HepG2 (cell line): ENCODE results near the gene CTSW. TPM values are rescaled to one million over a fixed set of nuclear protein-coding genes. Genes with fewer than 3 reads are reported as not detected.

Experiments
- ATAC-seq: fragments of 200-7000 bp; cut with Tn5 transposase; 3 replicates; pipeline ENCODE4 v1.9.1; 2020; ENCODE audit warnings: mild to moderate bottlenecking, moderate library complexity
- BruUV-seq: library from RNA; stranded (reverse); fragments of 400-500 nt; replicated peaks from 2 replicates; lab custom pipeline; 2021; lab: Mats Ljungman, UMichigan
- CTCF ChIA-PET: fragments of 300-600 bp; formaldehyde crosslinking; extraction: SDS; loops from one replicate; lab custom pipeline; 2021; ENCODE audit warnings: low total read pairs, inconsistent platforms, low intra/inter-chr PET ratio; lab: Yijun Ruan, JAX
- POLR2A ChIA-PET: fragments of 350-600 bp; sonication (Branson Sonifier 250); formaldehyde crosslinking; loops from one replicate; lab custom pipeline; 2020; ENCODE audit warnings: antibody characterized with exemption, inconsistent platforms; lab: Yijun Ruan, JAX
- DNase-seq: peaks from one replicate; pipeline ENCODE4 v3.0.0-alpha.2; 2015; ENCODE audit warnings: low spot score
- FAIRE-seq: peaks from 3 replicates; lab custom pipeline; 2011; peaks lifted over from hg19 to GRCh38; lab: Jason Lieb, UNC
- H2AFZ ChIP-seq: one replicate; pipeline ENCODE4 v1.6.1; 2011; ENCODE audit warnings: low read length, inconsistent platforms
- H3K27ac ChIP-seq: fragments of 300-600 bp; 3 replicates; pipeline ENCODE4 v1.8.0; 2011; ENCODE audit warnings: mixed run types, mild to moderate bottlenecking, mixed read lengths, low read length, inconsistent platforms; ENCODE audit not compliant: insufficient read depth; ENCODE audit errors: extremely low read length
- H3K27me3 ChIP-seq, 2 experiments: fragments of 200-600 bp in 1 of 2; 2 replicates in 1 of 2; 3 replicates in 1 of 2; pipeline versions ENCODE4 v1.6.0 to v1.8.0; 2011; ENCODE audit warnings: low read length in 2 of 2, mild to moderate bottlenecking in 2 of 2, moderate library complexity in 2 of 2, inconsistent platforms in 1 of 2; ENCODE audit not compliant: insufficient read depth in 2 of 2, control insufficient read depth in 1 of 2
- H3K36me3 ChIP-seq, 2 experiments: fragments of 200-600 bp in 1 of 2; replicated peaks in 1 of 2; 2 replicates in 1 of 2; 3 replicates in 1 of 2; pipeline versions ENCODE4 v1.5.1 to v1.8.0; 2011; ENCODE audit warnings: low read length in 2 of 2, inconsistent platforms in 1 of 2; ENCODE audit not compliant: insufficient read depth in 2 of 2, control insufficient read depth in 1 of 2
- H3K4me1 ChIP-seq: 2 replicates; pipeline ENCODE4 v1.5.1; 2012; ENCODE audit warnings: low read length, inconsistent platforms; ENCODE audit not compliant: insufficient read depth
- H3K4me2 ChIP-seq: 2 replicates; pipeline ENCODE4 v1.6.0; 2011; ENCODE audit warnings: low read depth, low read length, inconsistent platforms
- H3K4me3 ChIP-seq, 3 experiments: fragments of 200-600 bp in 1 of 3; sonication (generic), shearing (Covaris generic) in 1 of 3; replicated peaks in 1 of 3; 2 replicates each; pipeline ENCODE4 v1.5.1; 2011 to 2016; ENCODE audit warnings: low read length in 3 of 3, inconsistent platforms in 2 of 3, low read depth in 2 of 3, mild to moderate bottlenecking in 2 of 3, control low read depth in 1 of 3, mixed read lengths in 1 of 3; ENCODE audit not compliant: insufficient read depth in 1 of 3
- H3K79me2 ChIP-seq: one replicate; pipeline ENCODE4 v1.6.1; 2011; ENCODE audit warnings: low read length, inconsistent platforms; ENCODE audit not compliant: insufficient read depth
- H3K9ac ChIP-seq: 2 replicates; pipeline ENCODE4 v1.6.0; 2011; ENCODE audit warnings: mild to moderate bottlenecking, low read depth, low read length, inconsistent platforms; ENCODE audit not compliant: insufficient read depth
- H3K9me3 ChIP-seq: 2 replicates; pipeline ENCODE4 v1.5.1; 2012; ENCODE audit warnings: mild to moderate bottlenecking, low read length
- H4K20me1 ChIP-seq: 2 replicates; pipeline ENCODE4 v1.6.0; 2011; ENCODE audit warnings: inconsistent platforms, mild to moderate bottlenecking, low read length, moderate library complexity; ENCODE audit not compliant: insufficient read depth
- NR2F1 ChIP-seq, 2 experiments: fragments of 450-650 bp in 1 of 2; formaldehyde crosslinking in 1 of 2; IDR thresholded peaks; 2 replicates each; pipeline versions ENCODE4 v1.5.0 to v1.6.1; 2016 to 2020; ENCODE audit warnings: mild to moderate bottlenecking in 1 of 2, missing compliant biosample characterization in 1 of 2, missing genetic modification reagents in 1 of 2, moderate library complexity in 1 of 2
- SALL2 ChIP-seq: sonication (generic); formaldehyde crosslinking; IDR thresholded peaks from 2 replicates; pipeline ENCODE4 v1.8.1; 2023; ENCODE audit warnings: mild to moderate bottlenecking, missing genetic modification reagents, inconsistent platforms
- SMAD1 ChIP-seq: sonication (generic); formaldehyde crosslinking; IDR thresholded peaks from 2 replicates; pipeline ENCODE4 v1.4.0; 2020; ENCODE audit warnings: missing genetic modification reagents, low read depth, mild to moderate bottlenecking, borderline replicate concordance
- TEAD3 ChIP-seq: optimal IDR thresholded peaks from 2 replicates; pipeline ENCODE3; 2016; ENCODE audit warnings: borderline replicate concordance
- ZFX ChIP-seq: sonication (generic); formaldehyde crosslinking; IDR thresholded peaks from 2 replicates; pipeline ENCODE4 v1.4.0; 2020; ENCODE audit warnings: mild to moderate bottlenecking, low read depth, missing genetic modification reagents, moderate library complexity
- ZFY ChIP-seq: sonication (generic); formaldehyde crosslinking; IDR thresholded peaks from 2 replicates; pipeline ENCODE4 v1.4.0; 2020; ENCODE audit warnings: missing genetic modification reagents
- WGBS: methylation state at CpG from one replicate; pipeline ENCODE4 v1.1.6; 2017; ENCODE audit warnings: low lambda C conversion rate; 5-methylcytosine and 5-hydroxymethylcytosine counted together
- in situ Hi-C: cut with HindIII; loops from 2 replicates; pipeline ENCODE4 v1.10.0; 2017; ENCODE audit warnings: low pct_unique_long_range_greater_than_20kb; ENCODE audit not compliant: extremely low pct_ligation_motif_present
- intact Hi-C: fragments of 100-400 bp; cut with micrococcal nuclease; formaldehyde crosslinking; loops from one replicate; pipeline ENCODE4 v1.10.0; 2022; ENCODE audit not compliant: unreplicated experiment
- polyA plus RNA-seq, 8 experiments: library from polyadenylated mRNA; depleted of rRNA in 3 of 8; stranded (reverse) in 7 of 8; unstranded in 1 of 8; fragments of >200 nt; fragmentation: Illumina TruSeq in 4 of 8; extraction: Trizol in 4 of 8; gene quantifications; 2 replicates each; pipeline versions ENCODE4 v1.2.1 to v1.2.3, GENCODE V29; 2011 to 2016; ENCODE audit warnings: low read depth in 4 of 8, missing spikeins in 1 of 8, mixed read lengths in 1 of 8; ENCODE audit not compliant: insufficient read depth in 1 of 8
- total RNA-seq, 5 experiments: library from RNA; depleted of rRNA; stranded (reverse); fragments of >200 nt; fragmentation: Illumina TruSeq; extraction: Trizol; gene quantifications; 2 replicates each; pipeline ENCODE4 v1.2.3, GENCODE V29; 2016; ENCODE audit warnings: low read depth in 1 of 5
- TF ChIP-seq, protein P1 (sequence below): sonication (generic); formaldehyde crosslinking; IDR thresholded peaks from 2 replicates; pipeline ENCODE4 v1.4.0; 2020; ENCODE audit warnings: mild to moderate bottlenecking, missing genetic modification reagents
- TF ChIP-seq, protein P2 (sequence below): sonication (generic); formaldehyde crosslinking; IDR thresholded peaks from 2 replicates; pipeline ENCODE4 v1.5.1; 2020; ENCODE audit warnings: mild to moderate bottlenecking, missing genetic modification reagents, moderate library complexity
- TF ChIP-seq, protein P3 (sequence below): sonication (generic); formaldehyde crosslinking; IDR thresholded peaks from 2 replicates; pipeline ENCODE4 v1.4.0; 2020; ENCODE audit warnings: mild to moderate bottlenecking, low read depth, missing genetic modification reagents
- TF ChIP-seq, protein P4 (sequence below): sonication (generic); formaldehyde crosslinking; IDR thresholded peaks from 2 replicates; pipeline ENCODE4 v1.5.1; 2020; ENCODE audit warnings: mild to moderate bottlenecking, missing genetic modification reagents, moderate library complexity
- TF ChIP-seq, protein P5 (sequence below): sonication (generic); formaldehyde crosslinking; IDR thresholded peaks from 2 replicates; pipeline ENCODE4 v1.5.0; 2020; ENCODE audit warnings: mild to moderate bottlenecking, missing genetic modification reagents, moderate library complexity

CTSW gene
- total and polyA plus RNA-seq, 2 of the 13 experiments (the other 11 are each of a cell fraction or from before 2014, with no cell fraction given): 0.09 TPM; not detected in 1

DNA sequence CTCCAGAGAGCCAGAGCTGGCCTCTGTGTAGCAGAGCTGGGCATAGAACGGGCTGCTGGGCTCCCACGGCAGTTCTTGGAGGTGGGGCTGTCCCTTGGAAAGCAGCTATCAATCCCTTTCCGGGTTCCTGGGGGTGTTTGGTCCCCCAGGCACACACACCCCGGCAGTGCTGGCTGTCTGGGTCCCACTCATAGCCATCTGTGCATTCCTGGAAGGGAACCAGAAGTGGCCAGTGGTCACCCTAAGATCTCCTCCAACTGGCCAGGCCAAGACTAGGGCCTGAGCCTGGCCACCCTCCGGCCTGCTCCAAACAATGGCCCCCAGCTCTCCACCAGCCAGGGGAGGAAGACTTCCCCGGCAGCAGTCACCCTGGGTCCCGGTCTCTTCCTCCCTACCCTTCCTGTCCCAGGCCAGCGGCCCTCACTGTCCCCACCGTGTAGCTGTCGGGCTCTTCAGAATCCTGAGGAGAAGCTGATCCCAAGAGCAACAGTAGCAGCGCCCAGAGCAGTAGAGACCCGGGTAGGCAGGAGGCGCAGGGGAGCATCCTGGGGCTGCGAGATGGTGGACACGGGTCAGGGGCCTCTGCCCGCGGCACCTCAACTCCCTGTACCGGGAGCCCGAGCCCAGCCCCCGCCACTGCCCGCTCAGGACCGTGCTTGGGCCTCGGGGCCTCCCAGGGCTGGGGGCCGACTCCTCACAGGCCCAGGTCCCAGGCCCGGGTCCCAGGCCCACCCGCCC, 7.7 kb upstream of the CTSW start:
- peaks cover 27% of the 10 kb centered on the region for H3K4me1 ChIP-seq
- no peak overlapping the region for H2AFZ ChIP-seq
- H4K20me1 ChIP-seq: no peaks in the 10 kb centered on the region
- no peak for DNase-seq
- intact Hi-C loops: no loop called here
- ChIA-PET POLR2A (interaction anchor here (1.2 to 8.9 kb wide), 5 partner anchors 13 to 131 kb away, joined by 3 to 81 read pairs (median 6); partner anchors contain the start of genes CCDC85B, CFL1, FIBP and MUS81), CTCF (no interaction called here)
- H3K9ac ChIP-seq: peak overlapping the region; percentile 69
- no peaks in the 10 kb centered on the region for H3K9me3 ChIP-seq
- peaks cover 0 to 10% of the 10 kb centered on the region in 2 experiments; a peak in 1 of 5 replicates for H3K36me3 ChIP-seq
- no peaks in the 10 kb centered on the region for H3K79me2 ChIP-seq
- BruUV-seq: no TSS peak
- in situ Hi-C loops: no loop called here
- ATAC-seq: peak; percentile 47
- H3K4me2 ChIP-seq: peak overlapping the region; percentile 71
- no peak for FAIRE-seq
- WGBS: 40% methylated on average over 2 of the region's 26 CpGs
- H3K27ac ChIP-seq: no peak overlapping the region
- H3K4me3 ChIP-seq: peak overlapping the region; percentile 58 to 73 (median 63); a peak in 4 of 6 replicates
- no peaks in the 10 kb centered on the region; a peak in 1 of 5 replicates for H3K27me3 ChIP-seq
- TF ChIP-seq, protein P1, sequence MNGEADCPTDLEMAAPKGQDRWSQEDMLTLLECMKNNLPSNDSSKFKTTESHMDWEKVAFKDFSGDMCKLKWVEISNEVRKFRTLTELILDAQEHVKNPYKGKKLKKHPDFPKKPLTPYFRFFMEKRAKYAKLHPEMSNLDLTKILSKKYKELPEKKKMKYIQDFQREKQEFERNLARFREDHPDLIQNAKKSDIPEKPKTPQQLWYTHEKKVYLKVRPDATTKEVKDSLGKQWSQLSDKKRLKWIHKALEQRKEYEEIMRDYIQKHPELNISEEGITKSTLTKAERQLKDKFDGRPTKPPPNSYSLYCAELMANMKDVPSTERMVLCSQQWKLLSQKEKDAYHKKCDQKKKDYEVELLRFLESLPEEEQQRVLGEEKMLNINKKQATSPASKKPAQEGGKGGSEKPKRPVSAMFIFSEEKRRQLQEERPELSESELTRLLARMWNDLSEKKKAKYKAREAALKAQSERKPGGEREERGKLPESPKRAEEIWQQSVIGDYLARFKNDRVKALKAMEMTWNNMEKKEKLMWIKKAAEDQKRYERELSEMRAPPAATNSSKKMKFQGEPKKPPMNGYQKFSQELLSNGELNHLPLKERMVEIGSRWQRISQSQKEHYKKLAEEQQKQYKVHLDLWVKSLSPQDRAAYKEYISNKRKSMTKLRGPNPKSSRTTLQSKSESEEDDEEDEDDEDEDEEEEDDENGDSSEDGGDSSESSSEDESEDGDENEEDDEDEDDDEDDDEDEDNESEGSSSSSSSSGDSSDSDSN (CRISPR knock-in tag): 0 out of 2 replicates have a peak, but pooled peaks have one; percentile 34
- TF ChIP-seq, protein P2, sequence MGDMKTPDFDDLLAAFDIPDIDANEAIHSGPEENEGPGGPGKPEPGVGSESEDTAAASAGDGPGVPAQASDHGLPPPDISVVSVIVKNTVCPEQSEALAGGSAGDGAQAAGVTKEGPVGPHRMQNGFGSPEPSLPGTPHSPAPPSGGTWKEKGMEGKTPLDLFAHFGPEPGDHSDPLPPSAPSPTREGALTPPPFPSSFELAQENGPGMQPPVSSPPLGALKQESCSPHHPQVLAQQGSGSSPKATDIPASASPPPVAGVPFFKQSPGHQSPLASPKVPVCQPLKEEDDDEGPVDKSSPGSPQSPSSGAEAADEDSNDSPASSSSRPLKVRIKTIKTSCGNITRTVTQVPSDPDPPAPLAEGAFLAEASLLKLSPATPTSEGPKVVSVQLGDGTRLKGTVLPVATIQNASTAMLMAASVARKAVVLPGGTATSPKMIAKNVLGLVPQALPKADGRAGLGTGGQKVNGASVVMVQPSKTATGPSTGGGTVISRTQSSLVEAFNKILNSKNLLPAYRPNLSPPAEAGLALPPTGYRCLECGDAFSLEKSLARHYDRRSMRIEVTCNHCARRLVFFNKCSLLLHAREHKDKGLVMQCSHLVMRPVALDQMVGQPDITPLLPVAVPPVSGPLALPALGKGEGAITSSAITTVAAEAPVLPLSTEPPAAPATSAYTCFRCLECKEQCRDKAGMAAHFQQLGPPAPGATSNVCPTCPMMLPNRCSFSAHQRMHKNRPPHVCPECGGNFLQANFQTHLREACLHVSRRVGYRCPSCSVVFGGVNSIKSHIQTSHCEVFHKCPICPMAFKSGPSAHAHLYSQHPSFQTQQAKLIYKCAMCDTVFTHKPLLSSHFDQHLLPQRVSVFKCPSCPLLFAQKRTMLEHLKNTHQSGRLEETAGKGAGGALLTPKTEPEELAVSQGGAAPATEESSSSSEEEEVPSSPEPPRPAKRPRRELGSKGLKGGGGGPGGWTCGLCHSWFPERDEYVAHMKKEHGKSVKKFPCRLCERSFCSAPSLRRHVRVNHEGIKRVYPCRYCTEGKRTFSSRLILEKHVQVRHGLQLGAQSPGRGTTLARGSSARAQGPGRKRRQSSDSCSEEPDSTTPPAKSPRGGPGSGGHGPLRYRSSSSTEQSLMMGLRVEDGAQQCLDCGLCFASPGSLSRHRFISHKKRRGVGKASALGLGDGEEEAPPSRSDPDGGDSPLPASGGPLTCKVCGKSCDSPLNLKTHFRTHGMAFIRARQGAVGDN: peak; percentile 26; the same call in 1 of the 2 replicates
- TF ChIP-seq NR2F1 (CRISPR knock-in tag; IDR thresholded peaks at IDR 0.05) (no peak), SALL2 (CRISPR knock-in tag) (no peak), ZFY (0 out of 2 replicates have a peak, but pooled peaks have one; percentile 45), ZFX (CRISPR knock-in tag) (peak; percentile 55), TEAD3 (CRISPR knock-in tag) (peak; percentile 28), SMAD1 (CRISPR knock-in tag) (0 out of 2 replicates have a peak, but pooled peaks have one; percentile 20)
- TF ChIP-seq, protein P3, sequence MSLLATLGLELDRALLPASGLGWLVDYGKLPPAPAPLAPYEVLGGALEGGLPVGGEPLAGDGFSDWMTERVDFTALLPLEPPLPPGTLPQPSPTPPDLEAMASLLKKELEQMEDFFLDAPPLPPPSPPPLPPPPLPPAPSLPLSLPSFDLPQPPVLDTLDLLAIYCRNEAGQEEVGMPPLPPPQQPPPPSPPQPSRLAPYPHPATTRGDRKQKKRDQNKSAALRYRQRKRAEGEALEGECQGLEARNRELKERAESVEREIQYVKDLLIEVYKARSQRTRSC (CRISPR knock-in tag): no peak
- TF ChIP-seq, protein P4, sequence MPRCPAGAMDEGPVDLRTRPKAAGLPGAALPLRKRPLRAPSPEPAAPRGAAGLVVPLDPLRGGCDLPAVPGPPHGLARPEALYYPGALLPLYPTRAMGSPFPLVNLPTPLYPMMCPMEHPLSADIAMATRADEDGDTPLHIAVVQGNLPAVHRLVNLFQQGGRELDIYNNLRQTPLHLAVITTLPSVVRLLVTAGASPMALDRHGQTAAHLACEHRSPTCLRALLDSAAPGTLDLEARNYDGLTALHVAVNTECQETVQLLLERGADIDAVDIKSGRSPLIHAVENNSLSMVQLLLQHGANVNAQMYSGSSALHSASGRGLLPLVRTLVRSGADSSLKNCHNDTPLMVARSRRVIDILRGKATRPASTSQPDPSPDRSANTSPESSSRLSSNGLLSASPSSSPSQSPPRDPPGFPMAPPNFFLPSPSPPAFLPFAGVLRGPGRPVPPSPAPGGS (CRISPR knock-in tag): 0 out of 2 replicates have a peak, but pooled peaks have one; percentile 42
- TF ChIP-seq, protein P5, sequence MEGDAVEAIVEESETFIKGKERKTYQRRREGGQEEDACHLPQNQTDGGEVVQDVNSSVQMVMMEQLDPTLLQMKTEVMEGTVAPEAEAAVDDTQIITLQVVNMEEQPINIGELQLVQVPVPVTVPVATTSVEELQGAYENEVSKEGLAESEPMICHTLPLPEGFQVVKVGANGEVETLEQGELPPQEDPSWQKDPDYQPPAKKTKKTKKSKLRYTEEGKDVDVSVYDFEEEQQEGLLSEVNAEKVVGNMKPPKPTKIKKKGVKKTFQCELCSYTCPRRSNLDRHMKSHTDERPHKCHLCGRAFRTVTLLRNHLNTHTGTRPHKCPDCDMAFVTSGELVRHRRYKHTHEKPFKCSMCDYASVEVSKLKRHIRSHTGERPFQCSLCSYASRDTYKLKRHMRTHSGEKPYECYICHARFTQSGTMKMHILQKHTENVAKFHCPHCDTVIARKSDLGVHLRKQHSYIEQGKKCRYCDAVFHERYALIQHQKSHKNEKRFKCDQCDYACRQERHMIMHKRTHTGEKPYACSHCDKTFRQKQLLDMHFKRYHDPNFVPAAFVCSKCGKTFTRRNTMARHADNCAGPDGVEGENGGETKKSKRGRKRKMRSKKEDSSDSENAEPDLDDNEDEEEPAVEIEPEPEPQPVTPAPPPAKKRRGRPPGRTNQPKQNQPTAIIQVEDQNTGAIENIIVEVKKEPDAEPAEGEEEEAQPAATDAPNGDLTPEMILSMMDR (CRISPR knock-in tag): peak; percentile 18; the same call in 1 of the 2 replicates
